Right lung (tissue), 5 donors: ENCODE measurements around the gene HAS3. TPM values are rescaled to one million over a fixed set of nuclear protein-coding genes. Genes with fewer than 3 reads are reported as not detected.
A peak's percentile ranks its signal among the peaks of the same experiment; 100 is the strongest.

Experiments
- DNase-seq, 2 donors: peaks; one replicate each; pipeline ENCODE4 v3.0.0-alpha.2; 2013
- polyA plus RNA-seq, 5 donors: library from polyadenylated mRNA; unstranded; fragments of 120-200 nt; gene quantifications; one replicate each; pipeline versions ENCODE4 v1.2.1 to v1.2.3, GENCODE V29; 2013; ENCODE audit warnings: inconsistent platforms in 1 of 5, low replicate concordance in 1 of 5; ENCODE audit not compliant: insufficient read length in 5 of 5, insufficient read depth in 1 of 5

The HAS3 gene
- polyA plus RNA-seq, 5 donors: 103 to 190 (median 176) TPM

- no peak for DNase-seq
These were observed 18.3 kb upstream of the HAS3 start for GRCh38 chr16:69087161-69087581.

- DNase-seq: no peak
These were observed 16.8 kb upstream of the HAS3 start for GRCh38 chr16:69088684-69089083.

GRCh38 chr16:69089091-69089910 is 16.2 kb upstream of the HAS3 start:
- DNase-seq: no peak

- no peak for DNase-seq
These were observed 11.5 kb upstream of the HAS3 start for GRCh38 chr16:69093974-69094373.

GRCh38 chr16:69094501-69094900 is 11.0 kb upstream of the HAS3 start:
- no peak for DNase-seq

GRCh38 chr16:69095193-69095592 is 10.3 kb upstream of the HAS3 start:
- DNase-seq: no peak

GRCh38 chr16:69100071-69100691 is 5.3 kb upstream of the HAS3 start:
- DNase-seq: peak; percentile 51 to 56

GRCh38 chr16:69106491-69107315 is 1.2 kb downstream of the HAS3 start:
- no peak for DNase-seq

- DNase-seq: no peak
These were observed 2.0 kb downstream of the HAS3 start for GRCh38 chr16:69107316-69107962.

- no peak for DNase-seq
These were observed 2.8 kb downstream of the HAS3 start for GRCh38 chr16:69108064-69108904.

- DNase-seq: no peak
These were observed 3.4 kb downstream of the HAS3 start for GRCh38 chr16:69108905-69109252.

- no peak for DNase-seq
These were observed 4.2 kb downstream of the HAS3 start for GRCh38 chr16:69109486-69110270.

- DNase-seq: no peak
These were observed 5.0 kb downstream of the HAS3 start for GRCh38 chr16:69110406-69110805.

- no peak for DNase-seq
These were observed 5.9 kb downstream of the HAS3 start for GRCh38 chr16:69111216-69111875.

GRCh38 chr16:69111876-69112230 is 6.4 kb downstream of the HAS3 start:
- no peak for DNase-seq

GRCh38 chr16:69112285-69113129 is 7.1 kb downstream of the HAS3 start:
- no peak for DNase-seq

- no peak for DNase-seq
These were observed 7.8 kb downstream of the HAS3 start for GRCh38 chr16:69113216-69113615.

- DNase-seq: no peak
These were observed 9.0 kb downstream of the HAS3 start for GRCh38 chr16:69114346-69114975.
